Activated T-helper 1 cell treated with anti-CD3 and anti-CD28 coated beads, Interleukin-12 subunit alpha, Interleukin-12 subunit beta, Interleukin-2, Interleukin-4 antibody, amounts not matched to agents 30 ng/mL and 10 ng/mL and 1 ng/mL, durations not matched to agents 14 hours and 24 hours and 36 hours (primary cell): Measurements from ENCODE around the gene UNC5A. TPM values are rescaled to one million over a fixed set of nuclear protein-coding genes. Genes with fewer than 3 reads are reported as not detected.

ENCODE experiments used
- DNase-seq: peaks from one replicate; pipeline ENCODE4 v3.0.0; 2021; ENCODE audit warnings: low spot score
- H3K27ac Mint-ChIP-seq: one replicate; pipeline ENCODE4 v1.8.0; 2021; ENCODE audit warnings: mild to moderate bottlenecking, mixed read lengths
- H3K27me3 Mint-ChIP-seq: one replicate; pipeline ENCODE4 v1.8.0; 2022; ENCODE audit warnings: mild to moderate bottlenecking, moderate library complexity, mixed read lengths; ENCODE audit not compliant: insufficient read depth
- H3K36me3 Mint-ChIP-seq: one replicate; pipeline ENCODE4 v1.8.0; 2021; ENCODE audit warnings: low read depth, mixed read lengths
- H3K4me1 Mint-ChIP-seq: one replicate; pipeline ENCODE4 v1.8.0; 2021; ENCODE audit warnings: low read depth, mixed read lengths
- H3K4me3 Mint-ChIP-seq: one replicate; pipeline ENCODE4 v1.8.0; 2021; ENCODE audit warnings: mild to moderate bottlenecking, moderate library complexity, mixed read lengths
- H3K9me3 Mint-ChIP-seq: one replicate; pipeline ENCODE4 v1.8.0; 2021; ENCODE audit warnings: mixed read lengths
- intact Hi-C: fragments of 100-400 bp; cut with micrococcal nuclease; formaldehyde crosslinking; loops from one replicate; pipeline ENCODE4 v1.15.1; 2024
- total RNA-seq: library from RNA; stranded (reverse); gene quantifications from 2 replicates; pipeline ENCODE4 v1.2.3, GENCODE V29; 2022

Gene UNC5A
- total RNA-seq, 1 donor from 2014 or later: not detected

DNA sequence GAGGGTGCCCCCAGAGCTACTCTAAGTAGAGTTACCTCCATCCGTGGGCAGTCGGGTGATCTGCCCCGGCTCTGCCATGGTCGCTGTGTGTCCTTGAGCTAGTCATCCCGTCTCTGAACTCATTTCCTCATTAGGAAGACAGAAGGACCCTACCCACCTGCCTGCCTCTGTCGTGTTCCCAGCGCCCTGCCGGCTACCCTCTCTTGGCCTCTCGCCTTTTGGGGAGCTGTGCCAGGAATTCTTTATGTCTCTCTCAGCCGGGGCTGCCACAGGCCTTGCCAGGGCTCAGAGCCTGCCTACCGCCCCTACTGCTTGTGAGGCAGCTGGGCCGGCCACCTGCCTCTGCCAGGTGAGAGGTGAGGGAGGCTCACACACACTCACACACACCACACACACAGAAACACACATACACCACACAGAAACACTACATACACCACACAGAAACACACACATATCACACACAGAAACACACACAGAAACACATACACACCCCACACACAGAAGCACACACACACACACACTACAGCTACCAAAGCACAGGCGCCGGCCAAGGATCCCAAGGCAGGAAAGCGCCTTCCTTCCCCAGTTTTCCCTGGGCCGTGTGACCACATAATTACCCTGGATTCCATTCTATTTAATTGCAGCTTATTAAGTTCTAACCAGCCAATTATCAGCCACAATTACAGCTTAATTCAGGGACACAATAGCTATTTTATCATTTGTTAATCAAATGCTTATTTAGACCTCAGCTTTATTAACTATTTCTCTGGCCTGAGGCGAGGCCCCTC is 41.7 kb downstream of the UNC5A start:
- H3K36me3 Mint-ChIP-seq: no peaks in the 10 kb centered on the region
- H3K4me3 Mint-ChIP-seq: no peak overlapping the region
- H3K9me3 Mint-ChIP-seq: no peaks in the 10 kb centered on the region
- no peaks in the 10 kb centered on the region for H3K4me1 Mint-ChIP-seq
- no peak overlapping the region for H3K27ac Mint-ChIP-seq
- peaks cover 4% of the 10 kb centered on the region for H3K27me3 Mint-ChIP-seq
- DNase-seq: no peak
- intact Hi-C loops: no loop called here

DNA sequence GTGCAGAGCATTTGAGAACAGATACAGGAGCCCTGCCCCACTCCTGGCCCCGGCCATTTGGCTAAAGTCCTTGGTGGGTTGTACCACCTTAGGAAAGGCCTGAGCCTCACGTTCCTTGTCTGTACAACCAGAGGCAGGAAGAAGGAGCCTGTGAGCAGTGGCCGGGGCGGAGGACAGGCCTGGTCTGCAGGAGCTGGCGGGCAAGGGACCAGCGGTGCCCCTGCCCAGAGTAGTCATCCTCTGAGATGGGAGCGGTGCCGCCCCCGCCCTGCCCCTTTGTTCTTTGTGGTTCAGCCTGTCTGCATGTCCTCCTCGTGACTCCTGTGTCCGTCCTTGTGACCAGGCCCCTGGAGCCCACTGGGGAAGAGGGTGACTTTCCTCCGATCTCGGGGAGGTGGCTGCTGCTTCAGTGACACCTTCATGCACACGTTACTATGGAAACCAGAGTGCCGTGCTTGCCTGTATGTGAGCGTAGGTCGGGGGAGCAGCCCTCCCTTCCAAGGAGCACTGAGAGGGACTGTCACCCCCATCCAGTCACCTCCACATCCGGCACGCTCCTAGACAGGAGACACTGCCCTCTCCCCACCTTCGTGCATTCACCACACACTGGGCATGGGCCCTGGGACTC is 42.9 kb downstream of the UNC5A start:
- Mint-ChIP-seq H3K36me3 (no peaks in the 10 kb centered on the region), H3K27ac (no peak overlapping the region), H3K9me3 (no peaks in the 10 kb centered on the region), H3K27me3 (peaks cover 2% of the 10 kb centered on the region), H3K4me1 (no peaks in the 10 kb centered on the region), H3K4me3 (no peak overlapping the region)
- intact Hi-C loops: no loop called here
- no peak for DNase-seq

DNA sequence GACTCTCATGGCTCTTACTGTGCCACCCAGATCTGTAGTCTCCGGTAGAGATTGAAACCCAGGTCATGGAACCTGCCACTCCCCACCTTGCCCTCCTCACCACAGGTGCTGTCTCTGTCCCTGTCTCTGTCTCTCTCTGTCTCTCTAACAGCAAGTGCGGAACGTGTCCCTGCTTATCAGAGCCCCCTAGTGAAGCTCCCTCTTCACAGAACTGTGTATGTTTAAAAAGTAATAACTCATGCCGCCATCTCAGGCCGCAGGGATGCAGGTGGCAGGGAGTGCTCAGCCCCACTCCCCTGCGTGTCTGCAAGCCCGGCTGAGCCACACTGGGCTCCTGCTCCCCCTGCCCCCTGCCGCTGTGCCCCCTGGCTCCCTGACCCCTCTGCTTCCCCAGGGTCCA is 43.8 kb downstream of the UNC5A start:
- intact Hi-C loops: no loop called here
- no peaks in the 10 kb centered on the region for H3K36me3 Mint-ChIP-seq
- H3K27ac Mint-ChIP-seq: no peak overlapping the region
- no peaks in the 10 kb centered on the region for H3K9me3 Mint-ChIP-seq
- no peak for DNase-seq
- H3K4me3 Mint-ChIP-seq: no peak overlapping the region
- peaks cover 2% of the 10 kb centered on the region for H3K27me3 Mint-ChIP-seq
- H3K4me1 Mint-ChIP-seq: no peaks in the 10 kb centered on the region

DNA sequence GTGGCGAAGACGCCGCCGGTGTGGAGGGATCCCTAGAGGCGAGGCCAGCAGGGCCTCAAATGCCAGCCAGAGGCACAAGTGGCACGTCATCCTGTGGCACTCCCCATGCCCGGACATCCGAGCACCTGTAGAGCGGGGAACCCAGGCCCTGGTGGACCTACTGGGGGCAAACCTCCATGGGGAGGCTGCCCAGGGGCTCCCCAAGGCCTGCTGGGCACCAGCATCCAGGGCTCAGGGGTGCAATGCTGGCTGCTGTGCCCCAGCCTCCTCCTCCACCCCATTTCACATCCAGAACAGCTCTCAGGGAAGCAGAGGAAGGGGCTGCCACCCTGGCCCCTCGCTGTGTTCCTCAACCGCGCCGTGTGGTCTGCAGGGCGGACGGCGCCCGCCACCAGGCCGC is 45.2 kb downstream of the UNC5A start:
- peaks cover 2% of the 10 kb centered on the region for H3K27me3 Mint-ChIP-seq
- no peaks in the 10 kb centered on the region for H3K4me1 Mint-ChIP-seq
- H3K36me3 Mint-ChIP-seq: no peaks in the 10 kb centered on the region
- intact Hi-C loops: no loop called here
- H3K27ac Mint-ChIP-seq: no peak overlapping the region
- no peaks in the 10 kb centered on the region for H3K9me3 Mint-ChIP-seq
- no peak overlapping the region for H3K4me3 Mint-ChIP-seq
- no peak for DNase-seq

DNA sequence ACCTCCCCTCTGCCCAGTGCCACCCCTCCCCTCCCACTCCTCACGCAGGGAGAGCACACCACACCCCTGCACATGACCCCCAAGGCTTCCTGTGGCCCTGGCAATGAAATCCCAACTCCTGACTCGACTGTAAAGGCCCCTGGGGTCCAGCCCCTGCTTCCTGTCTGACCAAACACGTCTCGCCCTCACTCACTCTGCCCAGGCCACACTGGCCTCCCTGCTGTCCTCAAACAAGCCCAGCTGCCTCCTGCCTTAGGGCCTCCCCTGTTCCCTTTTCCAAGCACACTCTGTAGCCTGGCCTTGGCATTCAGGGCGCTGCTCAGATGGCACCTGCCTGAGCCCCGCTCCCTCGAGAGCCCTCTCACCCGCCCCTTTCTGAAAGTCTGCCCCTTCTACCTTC is 46.4 kb downstream of the UNC5A start:
- no peak overlapping the region for H3K4me3 Mint-ChIP-seq
- no peaks in the 10 kb centered on the region for H3K4me1 Mint-ChIP-seq
- H3K27ac Mint-ChIP-seq: no peak overlapping the region
- H3K9me3 Mint-ChIP-seq: no peaks in the 10 kb centered on the region
- intact Hi-C loops: no loop called here
- no peaks in the 10 kb centered on the region for H3K36me3 Mint-ChIP-seq
- DNase-seq: no peak
- peaks cover 2% of the 10 kb centered on the region for H3K27me3 Mint-ChIP-seq

DNA sequence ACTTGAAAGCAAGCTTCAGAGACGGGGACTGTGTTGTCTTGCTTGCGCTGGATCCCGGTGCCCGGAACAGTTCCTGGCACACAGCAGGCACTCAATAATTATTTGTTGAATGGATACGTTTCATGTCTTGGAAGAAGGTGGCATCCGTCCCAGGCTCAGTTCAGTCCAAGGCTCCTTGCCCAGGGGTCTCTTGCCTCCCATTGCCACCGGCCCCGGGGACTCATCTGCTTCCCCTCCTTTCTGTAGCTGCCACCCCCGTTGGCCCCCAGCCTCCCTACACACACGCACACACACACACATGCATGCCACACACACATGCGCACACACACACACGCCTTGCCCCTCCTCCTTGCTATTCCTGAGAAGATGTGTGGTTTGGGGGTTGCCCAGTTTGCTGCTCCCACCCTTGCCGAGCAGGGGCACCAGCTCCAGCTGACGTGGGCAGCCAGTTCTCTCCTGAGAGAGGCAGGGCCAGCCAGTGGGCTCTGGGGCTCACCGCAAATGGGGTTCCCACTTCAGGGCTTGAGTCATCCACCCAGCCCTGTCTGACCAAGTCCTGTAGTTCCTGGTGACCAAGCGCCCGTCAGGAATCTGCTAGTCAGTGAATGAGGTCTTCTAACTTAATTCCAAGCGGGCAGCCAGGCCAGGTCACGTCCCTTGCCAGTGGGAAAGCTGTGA is 47.0 kb downstream of the UNC5A start:
- intact Hi-C loops: no loop called here
- Mint-ChIP-seq H3K9me3 (no peaks in the 10 kb centered on the region), H3K27me3 (peaks cover 2% of the 10 kb centered on the region), H3K4me1 (no peaks in the 10 kb centered on the region), H3K4me3 (no peak overlapping the region), H3K27ac (no peak overlapping the region), H3K36me3 (no peaks in the 10 kb centered on the region)
- no peak for DNase-seq

DNA sequence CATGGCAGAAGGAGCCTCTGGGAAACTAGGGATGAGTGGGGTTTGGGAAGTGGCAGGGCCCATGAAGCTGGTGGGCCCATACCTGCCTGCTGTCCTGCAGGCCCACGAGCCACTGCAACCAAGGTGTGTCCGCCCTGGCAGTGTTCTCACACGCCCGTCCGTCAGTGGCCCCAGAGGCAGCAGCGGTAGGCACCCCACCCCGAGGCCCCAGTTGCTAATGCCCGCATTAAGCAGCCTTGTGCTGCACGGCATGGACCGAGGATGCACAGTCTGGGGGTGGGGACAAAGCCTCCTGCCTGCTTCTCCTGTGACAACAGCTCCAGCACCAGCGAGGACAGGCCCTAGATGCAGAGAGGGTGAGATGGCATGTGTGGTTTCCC is 47.5 kb downstream of the UNC5A start:
- no peaks in the 10 kb centered on the region for H3K9me3 Mint-ChIP-seq

DNA sequence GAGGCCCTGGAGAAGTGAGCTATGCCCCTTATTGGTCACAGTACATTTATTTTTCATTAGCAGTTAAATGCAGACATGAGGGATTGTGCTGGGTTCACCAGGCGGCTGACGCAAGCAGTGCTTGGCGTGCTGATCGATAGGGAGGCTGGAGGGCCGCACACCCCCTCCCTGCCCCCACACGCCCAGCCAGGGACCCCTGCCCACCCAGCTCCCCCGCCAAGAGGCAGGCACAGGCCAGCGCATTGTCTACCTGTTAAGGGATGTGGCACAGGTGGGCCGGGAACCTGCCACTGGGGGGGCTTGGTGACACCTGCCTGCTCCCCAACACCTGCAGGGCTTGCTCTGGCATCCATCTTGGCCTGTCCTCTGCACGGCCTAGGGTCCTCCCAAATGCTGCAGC is 49.6 kb downstream of the UNC5A start:
- no peak for DNase-seq
- H3K36me3 Mint-ChIP-seq: no peaks in the 10 kb centered on the region
- H3K27me3 Mint-ChIP-seq: peaks cover 10% of the 10 kb centered on the region
- H3K9me3 Mint-ChIP-seq: no peaks in the 10 kb centered on the region
- intact Hi-C loops: no loop called here
- no peak overlapping the region for H3K4me3 Mint-ChIP-seq
- H3K4me1 Mint-ChIP-seq: no peaks in the 10 kb centered on the region
- H3K27ac Mint-ChIP-seq: no peak overlapping the region

More for the DNA sequence above, 47.5 kb downstream of the UNC5A start:
- H3K36me3 Mint-ChIP-seq: no peaks in the 10 kb centered on the region
- no peaks in the 10 kb centered on the region for H3K4me1 Mint-ChIP-seq
- no peak overlapping the region for H3K27ac Mint-ChIP-seq
- intact Hi-C loops: no loop called here
- DNase-seq: no peak
- no peak overlapping the region for H3K4me3 Mint-ChIP-seq
- peaks cover under 1% of the 10 kb centered on the region for H3K27me3 Mint-ChIP-seq

DNA sequence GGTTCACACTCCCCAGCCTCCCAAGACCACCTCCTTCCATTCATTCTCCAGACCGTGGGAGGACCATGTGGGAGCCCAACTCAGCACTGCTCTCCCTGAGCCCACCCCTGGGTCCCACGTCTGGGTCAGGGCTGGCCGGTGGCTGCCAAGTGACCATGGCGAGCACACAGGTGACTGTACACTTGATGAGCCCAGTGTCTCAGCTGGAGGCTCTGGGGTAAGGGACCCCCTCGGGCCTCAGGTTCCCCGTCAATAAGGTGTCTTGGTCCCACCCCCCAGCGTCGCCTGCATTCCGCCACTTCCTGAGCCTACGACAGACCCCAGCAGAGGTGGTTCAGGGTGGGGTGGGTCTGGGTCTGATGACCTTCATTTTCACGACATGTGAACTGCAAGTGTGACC is 50.0 kb downstream of the UNC5A start:
- H3K36me3 Mint-ChIP-seq: no peaks in the 10 kb centered on the region
- H3K27ac Mint-ChIP-seq: no peak overlapping the region
- no peaks in the 10 kb centered on the region for H3K4me1 Mint-ChIP-seq
- peaks cover 10% of the 10 kb centered on the region for H3K27me3 Mint-ChIP-seq
- H3K9me3 Mint-ChIP-seq: no peaks in the 10 kb centered on the region
- intact Hi-C loops: no loop called here
- DNase-seq: no peak
- no peak overlapping the region for H3K4me3 Mint-ChIP-seq

DNA sequence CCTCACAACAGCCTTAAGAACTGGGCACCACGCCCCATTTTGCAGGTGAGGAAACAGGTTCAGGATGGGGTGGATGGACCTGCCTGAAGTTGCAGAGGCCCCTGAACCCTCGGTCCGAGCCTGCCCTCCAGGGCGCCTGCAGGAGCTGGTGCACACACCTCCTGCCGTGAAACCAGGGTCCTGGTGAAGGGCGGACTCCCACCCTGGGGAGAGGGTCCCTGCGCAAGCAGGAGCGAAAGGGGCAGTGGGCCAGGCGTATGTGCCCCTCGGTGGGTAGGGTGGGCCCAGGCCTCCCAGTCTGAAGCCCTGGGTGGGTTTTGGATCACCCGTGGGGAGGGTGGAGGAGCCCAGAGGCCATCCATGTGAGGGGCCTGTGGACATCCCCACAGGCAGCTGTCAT is 50.9 kb downstream of the UNC5A start:
- DNase-seq: no peak
- Mint-ChIP-seq H3K27me3 (peaks cover 13% of the 10 kb centered on the region), H3K4me3 (no peak overlapping the region), H3K4me1 (no peaks in the 10 kb centered on the region), H3K36me3 (no peaks in the 10 kb centered on the region), H3K9me3 (no peaks in the 10 kb centered on the region), H3K27ac (no peak overlapping the region)
- intact Hi-C loops: no loop called here

DNA sequence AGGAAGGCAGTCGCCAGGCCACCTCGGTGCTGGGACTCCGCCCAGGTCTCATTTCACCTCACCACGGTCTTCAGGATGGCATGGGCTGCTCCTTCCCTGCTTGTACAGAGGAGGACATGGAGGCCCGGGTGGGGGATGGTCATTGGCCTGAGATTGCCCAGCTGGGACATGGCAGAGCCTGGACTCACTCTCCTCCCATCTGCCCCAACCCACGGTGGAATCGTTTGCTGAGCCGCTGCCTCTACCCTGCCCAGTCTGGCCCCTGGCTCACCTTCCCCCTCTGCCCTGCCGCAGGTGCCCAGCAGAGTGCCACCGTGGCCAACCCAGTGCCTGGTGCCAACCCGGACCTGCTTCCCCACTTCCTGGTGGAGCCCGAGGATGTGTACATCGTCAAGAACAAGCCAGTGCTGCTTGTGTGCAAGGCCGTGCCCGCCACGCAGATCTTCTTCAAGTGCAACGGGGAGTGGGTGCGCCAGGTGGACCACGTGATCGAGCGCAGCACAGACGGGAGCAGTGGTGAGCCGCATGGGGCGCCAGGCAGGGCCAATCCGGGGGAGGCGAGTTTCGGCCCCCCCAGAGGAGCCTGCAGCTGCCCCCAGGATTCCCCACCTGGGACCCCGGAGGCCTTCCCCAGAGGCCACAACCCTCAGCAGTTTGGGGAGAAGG is 52.1 kb downstream of the UNC5A start:
- DNase-seq: no peak
- intact Hi-C loops: no loop called here
- Mint-ChIP-seq H3K36me3 (no peaks in the 10 kb centered on the region), H3K27me3 (peaks cover 21% of the 10 kb centered on the region), H3K4me1 (no peaks in the 10 kb centered on the region), H3K9me3 (no peaks in the 10 kb centered on the region), H3K27ac (no peak overlapping the region), H3K4me3 (no peak overlapping the region)

DNA sequence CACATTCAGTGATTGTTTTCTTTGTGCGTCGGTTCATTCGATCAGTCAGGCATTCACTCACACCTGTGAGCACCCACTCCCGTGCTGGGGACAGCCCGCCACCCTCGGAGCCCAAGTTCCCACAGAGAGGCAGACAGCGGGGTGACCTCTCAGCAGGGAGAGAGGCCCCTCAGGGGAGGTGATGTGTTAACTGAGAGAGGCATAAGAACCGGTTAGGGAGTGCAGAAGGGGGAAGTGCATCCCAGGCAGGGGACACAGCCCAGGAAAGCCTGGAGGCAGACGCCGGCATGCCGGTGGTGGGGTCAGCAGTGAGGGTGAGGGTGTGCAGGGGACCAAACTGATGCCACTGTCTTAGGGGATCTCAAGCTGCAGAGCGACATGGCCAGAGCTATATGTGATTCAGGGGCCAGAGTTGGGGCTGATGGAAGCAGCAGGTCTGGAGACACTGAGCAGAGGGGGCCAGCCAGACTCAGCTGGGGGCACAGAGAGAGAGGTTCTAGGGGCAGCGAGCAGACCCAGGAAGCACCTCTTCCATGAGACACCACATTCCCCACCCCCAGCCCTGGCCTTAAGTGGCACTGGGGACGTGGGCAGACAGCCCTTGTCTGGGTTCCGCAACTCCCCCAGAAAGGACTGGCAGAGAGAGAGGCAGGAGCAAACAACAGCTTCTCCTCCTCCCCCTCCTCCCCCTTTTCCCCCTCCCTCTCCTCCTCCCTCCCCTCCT is 52.8 kb downstream of the UNC5A start:
- no peaks in the 10 kb centered on the region for H3K36me3 Mint-ChIP-seq
- intact Hi-C loops: no loop called here
- H3K4me3 Mint-ChIP-seq: no peak overlapping the region
- H3K4me1 Mint-ChIP-seq: no peaks in the 10 kb centered on the region
- DNase-seq: no peak
- no peak overlapping the region for H3K27ac Mint-ChIP-seq
- H3K9me3 Mint-ChIP-seq: no peaks in the 10 kb centered on the region
- H3K27me3 Mint-ChIP-seq: peaks cover 21% of the 10 kb centered on the region
